ENCODE results near the gene NAA15. TPM values are rescaled to one million over a fixed set of nuclear protein-coding genes. Genes with fewer than 3 reads are reported as not detected.
"Not testable (repeated sequence)": the region's sequence is repeated elsewhere in the genome, so short reads cannot be mapped to it uniquely, and the experiment has no call there.

Gene NAA15
- total RNA-seq, 1 donor = 46.5 TPM

GRCh38 chr4:139457318-139457717 is 156.0 kb downstream of the NAA15 start:
- no peak for TF ChIP-seq CTCF (IDR thresholded peaks at IDR 0.05; ENCODE audit: insufficient read depth, low read length)
- no peak overlapping the region for H3K4me3 ChIP-seq (ENCODE audit: low read depth, low read length)
- DNase-seq (ENCODE audit: low read depth) = peak; percentile 35

- no peak overlapping the region for H3K4me3 ChIP-seq (ENCODE audit: low read depth, low read length)
- DNase-seq (ENCODE audit: low read depth) = no peak
- TF ChIP-seq CTCF (IDR thresholded peaks at IDR 0.05; ENCODE audit: insufficient read depth, low read length) = no peak
Measured at GRCh38 chr4:139458543-139458942, 157.2 kb downstream of the NAA15 start.

- DNase-seq (ENCODE audit: low read depth) = peak; percentile 24
- H3K4me3 ChIP-seq (ENCODE audit: low read depth, low read length) = no peak overlapping the region
Measured at GRCh38 chr4:139458999-139459398, 157.7 kb downstream of the NAA15 start.

GRCh38 chr4:139460565-139460964 is 159.3 kb downstream of the NAA15 start:
- TF ChIP-seq CTCF (IDR thresholded peaks at IDR 0.05; ENCODE audit: insufficient read depth, low read length) = no peak
- H3K4me3 ChIP-seq (ENCODE audit: low read depth, low read length) = no peak overlapping the region
- no peak for DNase-seq (ENCODE audit: low read depth)

More at GRCh38 chr4:139458999-139459398, 157.7 kb downstream of the NAA15 start:
- TF ChIP-seq CTCF (IDR thresholded peaks at IDR 0.05; ENCODE audit: insufficient read depth, low read length) = no peak

GRCh38 chr4:139461022-139461628 is 159.8 kb downstream of the NAA15 start:
- H3K4me3 ChIP-seq (ENCODE audit: low read depth, low read length) = no peak overlapping the region
- DNase-seq (ENCODE audit: low read depth) = no peak
- no peak for TF ChIP-seq CTCF (IDR thresholded peaks at IDR 0.05; ENCODE audit: insufficient read depth, low read length)

GRCh38 chr4:139464512-139464911 is 163.2 kb downstream of the NAA15 start:
- DNase-seq (ENCODE audit: low read depth) = not testable (repeated sequence)

GRCh38 chr4:139465922-139466321 is 164.6 kb downstream of the NAA15 start:
- no peak for TF ChIP-seq CTCF (IDR thresholded peaks at IDR 0.05; ENCODE audit: insufficient read depth, low read length)
- DNase-seq (ENCODE audit: low read depth) = no peak
- H3K4me3 ChIP-seq (ENCODE audit: low read depth, low read length) = no peak overlapping the region

More at GRCh38 chr4:139464512-139464911, 163.2 kb downstream of the NAA15 start:
- not testable (repeated sequence) for H3K4me3 ChIP-seq (ENCODE audit: low read depth, low read length)

- not testable (repeated sequence) for H3K4me3 ChIP-seq (ENCODE audit: low read depth, low read length); DNase-seq (ENCODE audit: low read depth)
Measured at GRCh38 chr4:139468756-139469155, 167.5 kb downstream of the NAA15 start.
